ENCODE measurements around the gene TMEM119.
"Not testable (repeated sequence)": the region's sequence is repeated elsewhere in the genome, so short reads cannot be mapped to it uniquely, and the experiment has no call there.

Gene TMEM119

GRCh38 chr12:108582978-108583770, 14.7 kb downstream of the TMEM119 start:
- Mint-ChIP-seq H3K9me3 (peaks cover 7 to 8% of the 10 kb centered on the region in 2 donors), H3K4me1 (peaks cover 9 to 23% of the 10 kb centered on the region in 2 donors), H3K27me3 (peaks cover 0 to 4% of the 10 kb centered on the region in 2 donors), H3K27ac (no peak overlapping the region), H3K4me3 (no peak overlapping the region), H3K36me3 (no peaks in the 10 kb centered on the region)
- DNase-seq (no peak), ATAC-seq (replicated peaks) (no peak)

GRCh38 chr12:108582509-108582908, 15.4 kb downstream of the TMEM119 start:
- DNase-seq (no peak), ATAC-seq (replicated peaks) (no peak)
- no peaks in the 10 kb centered on the region for H3K36me3 Mint-ChIP-seq
- H3K9me3 Mint-ChIP-seq: peaks cover 8 to 9% of the 10 kb centered on the region in 2 donors
- peaks cover 9 to 23% of the 10 kb centered on the region in 2 donors for H3K4me1 Mint-ChIP-seq
- no peak overlapping the region for H3K4me3 Mint-ChIP-seq
- no peak overlapping the region for H3K27ac Mint-ChIP-seq
- peaks cover 0 to 4% of the 10 kb centered on the region in 2 donors for H3K27me3 Mint-ChIP-seq

- Mint-ChIP-seq H3K27ac (no peak overlapping the region), H3K27me3 (peaks cover 0 to 4% of the 10 kb centered on the region in 2 donors), H3K4me1 (peaks cover 9 to 29% of the 10 kb centered on the region in 2 donors), H3K9me3 (peaks cover 8 to 11% of the 10 kb centered on the region in 2 donors), H3K4me3 (no peak overlapping the region), H3K36me3 (no peaks in the 10 kb centered on the region)
- no peak for ATAC-seq (replicated peaks)
- DNase-seq: no peak
Measured at GRCh38 chr12:108581311-108582227, 16.3 kb downstream of the TMEM119 start.

GRCh38 chr12:108580531-108580930, 17.4 kb downstream of the TMEM119 start:
- Mint-ChIP-seq H3K9me3 (peaks cover 8 to 11% of the 10 kb centered on the region in 2 donors), H3K27ac (no peak overlapping the region), H3K36me3 (no peaks in the 10 kb centered on the region), H3K4me3 (no peak overlapping the region), H3K27me3 (peaks cover 0 to 4% of the 10 kb centered on the region in 2 donors), H3K4me1 (peaks cover 9 to 29% of the 10 kb centered on the region in 2 donors)
- DNase-seq (no peak), ATAC-seq (replicated peaks) (no peak)

GRCh38 chr12:108578813-108579212, 19.1 kb downstream of the TMEM119 start:
- peaks cover 13 to 29% of the 10 kb centered on the region in 2 donors for H3K4me1 Mint-ChIP-seq
- H3K36me3 Mint-ChIP-seq: no peaks in the 10 kb centered on the region

GRCh38 chr12:108578264-108578663, 19.6 kb downstream of the TMEM119 start:
- DNase-seq (no peak), ATAC-seq (replicated peaks) (no peak)
- peaks cover 13 to 33% of the 10 kb centered on the region in 2 donors for H3K4me1 Mint-ChIP-seq
- no peak overlapping the region for H3K4me3 Mint-ChIP-seq
- H3K36me3 Mint-ChIP-seq: no peaks in the 10 kb centered on the region
- no peaks in the 10 kb centered on the region for H3K27me3 Mint-ChIP-seq
- H3K27ac Mint-ChIP-seq: no peak overlapping the region
- peaks cover 8 to 11% of the 10 kb centered on the region in 2 donors for H3K9me3 Mint-ChIP-seq

More at GRCh38 chr12:108578813-108579212, 19.1 kb downstream of the TMEM119 start:
- Mint-ChIP-seq H3K27ac (peak overlapping the region; percentile 0), H3K4me3 (no peak overlapping the region), H3K27me3 (no peaks in the 10 kb centered on the region), H3K9me3 (peaks cover 8 to 11% of the 10 kb centered on the region in 2 donors)
- ATAC-seq (replicated peaks): no peak
- DNase-seq: no peak

- ATAC-seq (replicated peaks): no peak
Measured at GRCh38 chr12:108577458-108577857, 20.4 kb downstream of the TMEM119 start.

GRCh38 chr12:108576660-108577234, 21.1 kb downstream of the TMEM119 start:
- no peak for DNase-seq
- Mint-ChIP-seq H3K4me1 (peaks cover 25 to 48% of the 10 kb centered on the region in 2 donors), H3K27ac (no peak overlapping the region), H3K36me3 (no peaks in the 10 kb centered on the region), H3K4me3 (no peak overlapping the region), H3K27me3 (no peaks in the 10 kb centered on the region), H3K9me3 (peaks cover 8 to 11% of the 10 kb centered on the region in 2 donors)
- ATAC-seq (replicated peaks): no peak

More at GRCh38 chr12:108577458-108577857, 20.4 kb downstream of the TMEM119 start:
- peaks cover 8 to 11% of the 10 kb centered on the region in 2 donors for H3K9me3 Mint-ChIP-seq
- DNase-seq: no peak
- no peak overlapping the region for H3K4me3 Mint-ChIP-seq
- no peaks in the 10 kb centered on the region for H3K36me3 Mint-ChIP-seq
- peak overlapping the region; percentile 56 for H3K27ac Mint-ChIP-seq
- peaks cover 19 to 41% of the 10 kb centered on the region in 2 donors for H3K4me1 Mint-ChIP-seq
- no peaks in the 10 kb centered on the region for H3K27me3 Mint-ChIP-seq

- Mint-ChIP-seq H3K36me3 (peaks cover 4% of the 10 kb centered on the region in 2 donors), H3K27me3 (no peaks in the 10 kb centered on the region), H3K27ac (no peak overlapping the region), H3K4me3 (no peak overlapping the region), H3K9me3 (peaks cover 8 to 11% of the 10 kb centered on the region in 2 donors), H3K4me1 (peaks cover 36 to 55% of the 10 kb centered on the region in 2 donors)
- DNase-seq (no peak), ATAC-seq (replicated peaks) (no peak)
Measured at GRCh38 chr12:108575199-108575912, 22.5 kb downstream of the TMEM119 start.

- Mint-ChIP-seq H3K27ac (peak overlapping the region; percentile 77), H3K9me3 (peaks cover 8 to 11% of the 10 kb centered on the region in 2 donors), H3K4me1 (peaks cover 37 to 55% of the 10 kb centered on the region in 2 donors)
- H3K4me3 Mint-ChIP-seq; H3K27me3 Mint-ChIP-seq; DNase-seq; H3K36me3 Mint-ChIP-seq; ATAC-seq (replicated peaks): not testable (repeated sequence)
Measured at GRCh38 chr12:108574276-108574675, 23.6 kb downstream of the TMEM119 start.

GRCh38 chr12:108573317-108573716, 24.6 kb downstream of the TMEM119 start:
- Mint-ChIP-seq H3K9me3 (peaks cover 1 to 4% of the 10 kb centered on the region in 2 donors), H3K27ac (no peak overlapping the region), H3K4me3 (no peak overlapping the region), H3K27me3 (no peaks in the 10 kb centered on the region), H3K4me1 (peaks cover 37 to 58% of the 10 kb centered on the region in 2 donors), H3K36me3 (peaks cover 12 to 18% of the 10 kb centered on the region in 2 donors)
- no peak for DNase-seq
- peak; percentile 44 to 60 for ATAC-seq (replicated peaks)

- no peaks in the 10 kb centered on the region for H3K27me3 Mint-ChIP-seq
- peak in 1 of 2 donors; percentile 14 for ATAC-seq (replicated peaks)
- peak overlapping the region; percentile 66 for H3K27ac Mint-ChIP-seq
- H3K9me3 Mint-ChIP-seq: no peaks in the 10 kb centered on the region
- H3K4me3 Mint-ChIP-seq: no peak overlapping the region
- no peak for DNase-seq
- H3K4me1 Mint-ChIP-seq: peaks cover 47 to 68% of the 10 kb centered on the region in 2 donors
- H3K36me3 Mint-ChIP-seq: peaks cover 13 to 23% of the 10 kb centered on the region in 2 donors
Measured at GRCh38 chr12:108572166-108572790, 25.6 kb downstream of the TMEM119 start.

- ATAC-seq (replicated peaks) (no peak), DNase-seq (no peak)
- Mint-ChIP-seq H3K36me3 (peaks cover 17 to 28% of the 10 kb centered on the region in 2 donors), H3K9me3 (no peaks in the 10 kb centered on the region), H3K4me1 (peaks cover 52 to 70% of the 10 kb centered on the region in 2 donors), H3K27me3 (no peaks in the 10 kb centered on the region), H3K27ac (peak overlapping the region; percentile 66), H3K4me3 (no peak overlapping the region)
Measured at GRCh38 chr12:108571609-108572165, 26.2 kb downstream of the TMEM119 start.
